ENCODE data around the gene CCDC91.
"Not testable (repeated sequence)": the region's sequence is repeated elsewhere in the genome, so short reads cannot be mapped to it uniquely, and the experiment has no call there.

Gene CCDC91

DNA sequence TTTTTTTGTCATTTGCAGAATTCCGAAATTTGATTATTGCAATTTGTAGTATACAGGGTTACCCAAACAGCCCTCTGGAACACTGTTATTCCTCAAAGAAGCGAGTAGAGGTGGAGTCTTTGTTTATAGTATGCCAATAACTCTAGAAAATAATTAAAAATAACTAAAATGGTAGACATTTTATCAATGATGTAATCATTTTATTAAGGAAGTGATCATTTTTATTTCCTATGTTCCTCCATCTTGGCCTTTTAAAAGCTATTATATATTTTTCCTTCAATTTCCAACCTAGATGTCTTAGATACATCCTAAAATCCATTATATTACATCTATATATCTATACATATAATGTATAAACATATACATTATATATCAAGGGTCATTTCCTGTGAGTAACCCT, 106.0 kb downstream of the CCDC91 start:
- DNase-seq: no peak

DNA sequence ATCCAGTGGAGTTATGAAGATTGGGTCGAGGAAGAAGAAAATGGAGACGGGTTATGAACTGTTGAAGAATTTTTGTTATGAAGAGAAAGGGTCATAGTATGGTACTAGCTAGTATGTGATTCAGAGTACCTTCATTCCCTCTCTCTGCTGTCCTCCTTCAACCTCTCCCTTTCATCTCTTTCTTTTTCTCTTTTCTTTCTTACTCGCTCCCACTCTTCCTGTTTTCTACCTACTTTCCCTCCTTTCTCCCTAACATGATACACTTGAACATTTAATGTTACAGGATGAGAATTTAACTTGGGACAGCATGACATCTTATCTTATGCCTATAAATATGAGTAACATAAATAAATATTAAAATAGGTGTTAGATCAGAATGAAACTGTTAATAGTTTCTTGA, 112.9 kb downstream of the CCDC91 start:
- DNase-seq: no peak

DNA sequence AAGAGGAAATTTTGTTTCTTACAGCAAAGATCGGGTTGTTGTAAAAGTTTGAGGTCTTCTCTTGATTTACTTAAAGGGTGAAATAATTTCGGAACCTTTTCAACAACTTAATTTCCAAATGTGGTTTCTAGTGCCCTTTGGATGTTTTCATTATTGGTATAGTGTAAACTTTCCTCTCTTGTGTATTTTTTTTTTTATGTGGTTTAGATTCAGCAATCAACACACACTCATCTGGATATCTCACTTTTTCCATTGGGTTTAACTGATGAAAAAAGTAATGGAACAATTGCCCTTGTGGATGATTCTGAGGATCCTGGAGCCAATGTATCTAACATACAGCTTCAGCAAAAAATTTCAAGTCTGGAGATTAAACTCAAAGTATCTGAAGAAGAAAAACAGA, 116.3 kb downstream of the CCDC91 start:
- DNase-seq: no peak

DNA sequence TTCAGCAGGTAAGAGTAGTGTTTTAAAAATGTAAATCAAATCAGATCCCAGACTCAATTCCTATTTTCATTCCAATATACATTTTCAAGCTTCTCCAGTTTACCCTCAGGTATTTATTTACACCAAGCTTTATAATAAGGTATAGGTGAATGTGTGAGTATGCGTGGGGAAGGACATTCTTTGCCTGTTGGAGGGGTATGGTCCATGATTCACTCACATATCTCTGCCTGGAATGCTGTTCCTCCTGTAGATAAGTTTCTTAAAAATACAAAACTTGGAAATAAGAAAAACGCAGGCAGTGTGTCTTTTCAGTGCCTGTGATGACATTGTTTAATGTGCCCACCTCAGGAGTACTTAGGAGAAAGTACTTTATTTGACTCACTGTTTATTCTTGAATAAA, 118.6 kb downstream of the CCDC91 start:
- DNase-seq: no peak

DNA sequence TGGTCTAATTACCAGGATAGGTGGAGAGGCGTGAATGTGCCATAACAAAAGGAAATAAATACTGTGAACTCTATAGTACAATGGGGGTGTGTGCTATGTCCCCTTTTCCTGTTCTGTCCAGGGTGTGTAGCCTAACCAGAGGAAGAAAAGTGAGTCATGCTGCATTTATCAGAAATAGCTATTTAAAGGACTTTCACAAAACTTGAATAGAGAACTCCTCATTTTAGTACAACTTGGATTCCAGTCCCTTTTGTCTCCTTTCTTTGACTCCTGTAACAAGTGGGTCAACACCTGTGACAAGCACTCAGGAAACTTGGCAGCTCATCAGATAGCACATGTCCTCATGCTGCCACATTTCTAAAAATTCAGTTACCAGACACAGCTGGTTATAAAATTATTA, 123.4 kb downstream of the CCDC91 start:
- DNase-seq: no peak

DNA sequence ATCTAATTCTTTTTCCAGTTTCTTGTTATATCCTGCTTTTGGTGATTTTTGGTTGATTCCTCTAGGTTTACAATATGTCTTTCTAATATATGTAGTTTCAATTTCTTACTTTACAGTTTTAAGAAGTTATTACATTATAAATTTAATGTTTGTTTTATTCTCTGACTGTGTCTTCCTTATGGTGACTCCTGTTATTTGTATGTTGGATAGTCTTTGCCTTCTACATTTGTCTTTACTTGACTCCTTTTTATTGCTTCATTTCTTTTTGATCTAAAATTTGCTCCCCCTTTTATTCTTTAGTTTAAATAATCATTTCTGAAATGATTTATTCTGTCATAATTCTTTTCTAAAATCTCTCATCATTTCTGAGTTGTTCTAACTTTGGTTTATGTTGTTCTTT, 125.8 kb downstream of the CCDC91 start:
- no peak for DNase-seq

DNA sequence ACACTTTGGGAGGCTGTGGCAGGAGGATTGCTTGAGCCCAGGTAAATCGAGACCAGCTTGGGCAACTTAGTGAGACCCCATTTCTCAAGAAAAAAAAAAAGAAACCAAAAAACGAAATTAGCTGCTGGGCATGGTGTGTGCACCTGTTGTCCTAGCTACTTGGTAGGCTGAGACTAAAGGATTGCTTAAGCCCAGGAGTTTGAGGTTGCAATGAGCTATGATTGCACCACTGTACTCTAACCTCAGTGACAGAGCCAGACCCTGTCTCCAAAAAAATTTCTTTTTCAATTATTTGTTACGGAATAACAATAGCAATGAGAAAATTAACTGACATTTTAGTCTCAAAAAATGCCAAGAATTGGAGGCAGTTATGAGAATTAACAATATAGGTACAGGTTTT, 128.0 kb downstream of the CCDC91 start:
- DNase-seq: no peak

DNA sequence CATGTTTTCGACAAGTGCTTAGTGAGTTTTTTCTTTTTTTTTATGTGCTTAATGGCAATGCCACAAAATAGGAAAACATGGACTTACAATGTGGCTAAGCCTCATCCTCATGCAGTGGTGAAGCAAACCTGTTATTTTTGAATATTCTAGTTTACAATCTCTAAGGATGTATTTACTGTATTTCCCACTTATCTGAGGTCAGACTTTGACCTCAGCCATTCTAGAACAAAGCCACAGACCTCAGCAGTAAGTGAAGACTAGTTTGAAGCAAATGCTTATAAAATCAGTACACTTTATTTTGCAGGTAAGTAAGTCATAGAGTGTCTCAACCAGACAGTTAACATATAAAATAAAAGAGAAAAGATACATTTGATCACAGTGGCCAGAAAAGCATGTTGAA, 130.1 kb downstream of the CCDC91 start:
- DNase-seq: no peak

DNA sequence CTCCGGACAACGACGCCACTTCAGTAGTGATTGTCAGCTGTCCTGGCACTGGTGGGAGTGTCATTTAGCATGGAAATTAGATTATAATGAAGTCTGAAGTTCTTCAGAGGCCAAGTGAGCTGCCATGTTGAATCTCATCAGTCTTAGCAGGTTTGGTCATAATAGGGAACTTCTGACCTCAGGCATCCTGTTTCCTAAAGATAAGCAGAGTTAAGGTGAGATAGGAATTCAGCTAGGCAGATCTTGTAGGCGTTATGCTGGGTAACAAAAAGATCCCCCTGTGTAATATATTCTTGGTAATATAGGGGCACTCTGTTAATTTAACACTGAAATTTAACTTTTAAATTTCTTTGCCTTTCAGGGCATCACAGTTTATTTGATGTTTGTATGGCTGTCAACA, 137.5 kb downstream of the CCDC91 start:
- DNase-seq: no peak

DNA sequence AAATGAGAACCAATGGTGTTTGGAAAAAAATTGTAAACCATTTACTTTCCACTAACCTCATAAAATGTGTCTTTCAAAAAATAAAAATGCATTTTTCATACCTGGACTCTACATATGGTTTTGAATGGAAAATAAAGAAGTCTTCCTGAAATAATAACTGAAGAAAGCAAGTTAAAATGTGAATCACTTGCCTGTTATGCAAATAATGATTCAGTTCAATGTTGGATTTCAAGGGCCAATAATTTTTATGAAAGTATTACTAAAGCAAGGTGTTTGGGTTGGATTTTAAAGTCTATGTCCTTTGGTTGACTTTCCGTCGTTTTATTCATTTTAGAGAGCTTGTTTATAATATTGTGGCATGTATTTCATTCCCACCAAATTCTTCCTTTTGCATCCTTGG, 138.7 kb downstream of the CCDC91 start:
- no peak for DNase-seq

DNA sequence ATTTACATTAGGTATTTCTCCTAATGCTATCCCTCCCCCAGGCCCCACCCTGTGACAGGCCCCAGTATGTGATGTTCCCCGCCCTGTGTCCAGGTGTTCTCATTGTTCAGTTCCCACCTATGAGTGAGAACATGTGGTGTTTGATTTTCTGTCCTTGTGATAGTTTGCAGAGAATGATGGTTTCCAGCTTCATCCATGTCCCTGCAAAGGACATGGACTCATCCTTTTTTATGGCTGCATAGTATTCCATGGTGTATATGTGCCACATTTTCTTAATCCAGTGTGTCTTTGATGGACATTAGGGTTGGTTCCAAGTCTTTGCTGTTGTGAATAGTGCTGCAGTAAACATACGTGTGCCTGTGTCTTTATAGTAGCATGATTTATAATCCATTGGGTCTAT, 139.5 kb downstream of the CCDC91 start:
- not testable (repeated sequence) for DNase-seq

DNA sequence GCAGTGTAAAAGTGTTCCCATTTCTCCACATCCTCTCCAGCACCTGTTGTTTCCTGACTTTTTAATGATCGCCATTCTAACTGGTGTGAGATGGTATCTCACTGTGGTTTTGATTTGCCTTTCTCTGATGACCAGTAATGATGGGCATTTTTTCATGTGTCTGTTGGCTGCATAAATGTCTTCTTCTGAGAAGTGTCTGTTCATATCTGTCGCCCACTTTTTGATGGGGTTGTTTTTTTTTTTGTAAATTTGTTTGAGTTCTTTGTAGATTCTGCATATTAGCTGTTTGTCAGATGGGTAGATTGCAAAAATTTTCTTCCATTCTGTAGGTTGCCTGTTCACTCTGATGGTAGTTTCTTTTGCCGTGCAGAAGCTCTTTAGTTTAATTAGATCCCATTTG, 140.0 kb downstream of the CCDC91 start:
- DNase-seq: not testable (repeated sequence)

DNA sequence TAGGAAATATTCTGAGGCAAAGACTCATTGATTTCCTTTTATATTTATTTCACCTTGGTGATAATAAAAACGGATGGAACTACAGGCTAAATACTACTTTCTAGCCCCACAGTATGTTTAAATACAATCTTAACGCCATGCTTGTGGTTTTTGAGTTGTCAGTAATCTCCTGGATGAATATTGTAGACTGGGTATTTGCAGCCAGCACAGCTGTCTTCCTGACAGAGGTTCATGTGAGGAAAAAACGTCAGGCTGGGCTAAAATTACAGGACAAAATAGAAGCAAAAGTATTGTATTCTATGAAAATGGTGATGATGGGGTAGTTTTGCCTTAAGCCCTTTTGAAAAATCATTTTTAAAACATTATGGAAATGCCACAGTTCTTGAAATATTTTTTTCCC, 140.9 kb downstream of the CCDC91 start:
- DNase-seq: no peak

DNA sequence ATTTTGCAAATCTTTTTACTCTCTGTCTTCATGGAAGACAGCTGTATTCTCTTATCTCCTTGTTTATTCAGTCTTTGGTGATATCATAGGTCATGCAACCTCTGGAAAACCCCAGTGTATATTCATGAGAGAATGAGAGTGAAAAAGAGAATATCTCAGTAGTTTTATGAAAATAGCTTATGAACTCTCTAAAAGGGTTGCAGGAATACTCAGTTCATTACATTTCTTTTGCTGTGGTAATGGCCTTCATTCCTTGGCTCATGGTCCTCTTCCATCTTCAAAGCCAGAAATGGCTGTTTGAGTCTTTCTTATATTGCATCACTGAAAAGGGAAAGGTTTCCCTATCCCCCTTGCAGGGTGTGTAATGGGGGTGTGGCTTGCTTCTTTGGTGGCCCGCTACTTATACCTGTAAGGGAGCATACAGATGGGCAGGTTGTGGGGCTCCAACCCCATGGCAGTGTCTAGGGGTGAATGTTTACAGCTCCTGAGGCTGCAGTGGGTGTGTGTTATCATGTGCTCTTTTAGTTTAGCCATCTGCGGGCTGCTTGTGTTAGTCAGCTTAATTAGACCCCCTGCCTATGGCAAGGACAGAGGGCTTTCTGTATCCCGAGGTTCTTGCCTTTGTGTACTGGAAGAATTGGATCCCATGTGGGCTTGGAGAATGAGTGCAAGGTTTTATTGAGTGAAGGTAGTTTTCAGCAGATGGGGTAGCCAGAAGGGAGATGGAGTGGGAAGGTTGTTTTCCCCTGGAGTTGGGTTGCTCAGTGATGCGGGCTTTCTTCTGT, 150.2 kb downstream of the CCDC91 start:
- no peak for DNase-seq

DNA sequence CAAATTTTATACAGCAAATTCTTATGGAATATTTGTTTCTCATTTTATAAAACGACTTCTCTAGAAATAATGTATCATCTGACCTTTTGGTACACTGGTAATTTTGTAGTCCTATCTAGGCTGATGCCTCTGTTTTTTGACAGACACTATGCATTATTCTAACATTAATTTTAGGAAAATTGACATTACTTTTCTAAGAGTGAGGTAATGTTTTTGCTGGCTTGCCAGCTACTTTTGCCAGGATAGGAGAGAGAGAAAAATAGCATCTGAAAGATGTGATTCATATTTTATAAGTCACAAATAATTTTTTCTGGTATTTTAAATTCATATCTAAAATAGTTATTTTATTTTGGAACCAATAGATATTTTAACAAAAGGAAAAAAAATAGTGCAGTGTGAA, 153.5 kb downstream of the CCDC91 start:
- DNase-seq: no peak

DNA sequence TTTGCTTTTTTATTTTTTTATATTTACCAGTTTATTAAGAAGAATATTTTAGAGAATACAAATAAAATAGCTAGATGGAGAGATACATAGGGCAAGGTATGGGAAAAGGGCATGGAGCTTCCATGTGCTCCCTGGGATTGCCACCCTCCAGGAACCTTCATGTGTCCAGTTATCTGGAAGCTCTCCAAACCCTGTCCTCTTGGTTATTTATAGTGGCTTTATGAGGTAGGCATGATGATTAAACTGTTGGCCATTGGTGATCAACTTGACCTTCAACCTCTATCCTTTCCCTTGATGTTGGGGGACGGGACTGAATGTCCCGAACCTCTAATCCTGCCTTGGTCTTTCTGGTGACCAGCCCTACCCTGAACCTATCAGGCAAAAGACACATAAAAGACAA, 156.3 kb downstream of the CCDC91 start:
- DNase-seq: no peak

DNA sequence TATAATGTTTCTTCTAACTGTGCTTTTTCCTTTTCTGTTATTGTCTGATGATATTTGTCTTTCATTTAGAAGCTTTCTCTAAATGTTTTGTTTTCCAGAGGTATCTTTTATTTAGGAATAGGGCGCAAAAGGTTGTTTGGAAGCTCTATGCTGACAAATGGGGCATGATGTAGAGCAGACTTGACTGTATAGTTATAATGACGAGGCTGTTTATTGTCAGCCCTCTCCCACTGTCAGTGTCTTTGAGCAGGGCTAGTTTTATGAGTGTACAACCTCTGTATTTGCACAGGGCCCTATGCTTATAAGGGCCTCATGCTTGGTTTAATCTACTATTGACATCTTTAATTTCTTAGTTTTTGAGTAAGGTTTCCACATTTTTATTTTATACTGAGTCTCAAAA, 158.9 kb downstream of the CCDC91 start:
- DNase-seq: no peak

DNA sequence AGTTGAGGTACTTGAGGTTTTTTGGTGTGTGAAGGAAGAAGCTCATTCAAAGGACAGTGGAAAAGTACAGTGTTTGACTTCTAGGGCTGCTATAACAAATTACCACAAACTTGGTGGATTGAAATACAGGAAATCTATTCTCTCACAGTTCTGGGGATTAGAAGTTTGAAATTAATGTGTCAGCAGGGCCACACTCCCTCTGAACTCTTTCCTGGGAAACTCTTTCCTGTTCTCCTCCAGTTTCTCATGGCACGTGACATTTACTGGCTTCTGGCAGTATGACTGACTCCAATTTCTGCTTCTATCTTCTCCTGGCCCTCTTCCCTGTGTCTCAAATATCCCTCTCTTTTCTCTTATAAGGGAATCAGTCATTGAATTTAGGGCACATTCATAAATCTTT, 160.2 kb downstream of the CCDC91 start:
- no peak for DNase-seq

DNA sequence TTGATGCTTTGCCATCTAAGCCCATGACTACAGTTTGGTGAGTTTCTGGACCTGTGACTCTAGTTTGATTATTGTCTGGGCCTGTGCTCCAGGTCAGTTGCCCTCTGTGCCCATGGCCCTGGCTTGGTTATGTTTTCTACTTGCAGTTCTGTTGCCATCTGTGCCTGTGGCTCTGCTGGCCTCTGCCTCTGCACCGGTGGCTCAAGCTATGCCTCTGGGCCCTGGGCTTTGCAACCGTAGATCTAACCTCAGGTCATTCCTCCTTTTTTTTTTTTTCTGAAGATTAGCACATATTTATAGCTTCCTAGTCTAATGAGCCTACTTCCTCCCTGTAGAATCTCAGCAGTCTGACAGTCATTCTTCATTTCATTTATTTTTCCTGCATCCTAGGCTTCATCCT, 161.2 kb downstream of the CCDC91 start:
- DNase-seq: no peak

DNA sequence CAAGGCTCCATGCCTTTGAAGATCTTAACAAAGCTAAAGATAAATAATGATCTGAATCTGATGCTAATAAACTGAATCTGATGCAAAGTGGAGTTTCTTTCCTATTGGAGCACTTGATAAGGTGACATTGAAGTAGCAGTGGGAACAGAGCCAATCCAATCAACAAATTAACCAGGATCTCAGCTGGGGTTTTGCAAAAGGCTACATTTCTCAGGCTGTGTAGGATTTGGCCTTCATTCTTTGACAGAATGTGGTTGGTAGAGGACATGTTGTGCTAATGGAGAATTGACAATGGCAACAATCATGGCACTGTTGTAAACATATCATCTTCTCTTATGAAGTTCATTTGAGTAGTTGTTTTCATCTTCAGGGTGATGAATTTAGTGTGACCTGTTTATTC, 164.9 kb downstream of the CCDC91 start:
- no peak for DNase-seq

DNA sequence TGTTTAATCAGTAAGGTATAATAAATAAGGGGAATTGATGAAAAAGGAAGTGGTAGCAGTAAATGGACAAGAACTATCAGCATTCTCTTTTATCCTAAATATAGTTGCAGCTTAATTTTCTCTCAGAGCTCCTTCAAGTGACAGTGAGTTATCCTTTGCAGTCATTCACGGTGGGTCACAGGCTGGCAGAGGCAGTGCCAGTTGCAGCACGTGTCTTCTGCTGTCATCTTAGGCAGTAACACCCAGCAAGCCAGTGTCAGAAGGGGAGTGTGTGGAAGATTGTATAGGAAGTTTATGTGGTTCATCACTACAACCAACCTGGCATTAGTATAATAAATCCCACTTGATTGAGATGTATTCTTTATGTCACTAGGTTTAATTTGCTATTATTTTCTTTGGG, 170.0 kb downstream of the CCDC91 start:
- no peak for DNase-seq

DNA sequence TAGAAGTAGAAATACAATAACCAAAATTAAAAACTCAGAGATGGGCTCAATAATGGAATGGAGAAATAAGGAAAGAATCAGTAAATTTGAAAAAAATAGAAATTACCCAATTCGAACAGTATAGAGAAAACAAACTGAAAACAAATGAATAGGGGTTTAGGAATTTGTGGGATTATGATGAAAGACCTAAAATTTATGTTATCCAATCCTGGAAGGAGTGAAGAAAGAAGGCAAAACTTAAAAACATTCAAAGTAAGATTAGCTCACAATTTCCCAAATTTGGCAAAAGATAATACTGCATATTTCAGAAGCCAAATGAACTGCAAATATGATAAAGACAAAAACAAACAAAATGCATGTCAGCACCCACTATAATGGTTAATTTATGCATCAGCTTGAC, 177.1 kb downstream of the CCDC91 start:
- no peak for DNase-seq

DNA sequence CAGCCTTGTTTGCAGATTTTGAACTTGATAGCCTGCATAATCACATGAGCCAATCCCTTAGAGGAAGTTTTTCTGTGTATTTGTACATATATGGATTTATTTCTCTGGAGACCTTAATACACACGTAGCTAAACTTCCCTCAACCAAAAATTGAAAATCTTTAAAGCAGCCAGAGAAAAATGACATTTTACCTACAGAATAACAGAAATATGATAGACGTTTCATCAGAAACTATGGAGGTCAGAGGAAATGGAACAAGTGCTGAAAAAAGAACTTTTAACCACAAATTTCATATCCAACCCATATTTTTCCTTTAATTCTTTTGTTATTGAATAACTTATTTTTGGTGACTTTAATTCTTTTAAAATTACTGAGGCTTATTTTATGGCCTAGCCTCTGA, 177.7 kb downstream of the CCDC91 start:
- no peak for DNase-seq

DNA sequence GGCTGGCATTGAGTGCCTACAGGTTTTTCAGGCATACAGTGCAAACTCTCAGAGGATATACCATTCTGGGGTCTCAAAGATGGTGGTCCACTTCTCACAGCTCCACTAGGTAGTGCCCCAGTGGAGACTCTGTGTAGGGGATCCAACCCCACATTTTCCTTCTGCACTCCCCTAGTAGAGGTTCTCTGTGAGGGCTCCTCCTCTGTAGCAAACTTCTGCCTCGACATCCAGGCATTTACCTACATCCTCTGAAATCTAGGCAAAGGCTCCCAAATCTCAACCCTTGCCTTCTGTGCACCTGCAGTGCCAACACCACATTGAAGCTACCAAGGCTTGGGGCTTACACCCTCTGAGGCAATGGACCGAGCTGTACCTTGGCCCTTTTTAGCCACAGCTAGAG, 179.2 kb downstream of the CCDC91 start:
- no peak for DNase-seq

DNA sequence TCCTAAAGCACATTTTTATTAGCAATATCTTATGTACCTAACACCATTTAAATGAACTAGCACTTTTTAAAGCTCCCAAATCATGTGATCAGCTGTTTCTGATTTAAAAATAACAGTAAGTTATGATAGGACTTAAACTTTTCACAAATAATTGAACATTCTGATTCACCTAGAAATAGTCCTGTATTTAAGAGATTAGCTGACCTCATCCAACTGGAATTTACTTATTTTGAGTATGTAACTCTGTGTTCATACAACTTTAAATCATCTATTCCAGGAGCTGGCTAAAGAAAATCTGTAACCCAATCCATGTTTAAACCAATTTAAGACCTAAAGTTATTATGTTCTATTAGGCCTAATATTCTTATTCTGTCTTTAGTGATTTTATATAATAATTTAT, 184.3 kb downstream of the CCDC91 start:
- no peak for DNase-seq

DNA sequence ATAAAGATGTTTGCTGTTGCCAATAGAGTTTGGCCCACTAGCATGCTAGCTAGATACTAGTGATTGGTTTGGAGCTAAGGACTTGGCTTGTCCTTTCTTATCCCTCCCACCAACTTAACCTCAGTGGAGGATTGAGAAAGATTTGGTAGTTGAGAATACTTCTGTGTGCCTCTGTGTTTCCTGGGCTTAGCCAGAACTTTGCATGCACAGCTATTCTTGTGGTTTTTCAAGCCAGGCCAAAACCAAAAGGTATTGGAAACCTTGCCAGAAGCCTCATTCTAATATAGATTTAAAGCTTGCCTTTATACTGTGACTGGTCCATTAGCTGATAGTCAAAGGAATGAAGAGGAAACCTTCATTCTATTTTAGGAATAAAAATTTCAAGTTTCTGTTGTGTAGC, 188.5 kb downstream of the CCDC91 start:
- DNase-seq: no peak

All from NCI-H2081 treated with DMSO at 0.1 percent for 48 hours (cell line).